ENCODE data around the gene SLC7A10.
A peak's percentile ranks its signal among the peaks of the same experiment; 100 is the strongest.
"Not testable (repeated sequence)": the region's sequence is repeated elsewhere in the genome, so short reads cannot be mapped to it uniquely, and the experiment has no call there.

The SLC7A10 gene

GRCh38 chr19:33227242-33227650, 1.6 kb upstream of the SLC7A10 start:
- Histone ChIP-seq H3K27me3 (ENCODE audit: control insufficient read depth in 1 of 2, insufficient read depth in 2 of 2, low read length in 2 of 2) (peaks cover 33 to 39% of the 10 kb centered on the region in 2 donors), H3K27ac (ENCODE audit: low read length) (no peak overlapping the region), H3K4me3 (ENCODE audit: low read length in 2 of 2) (no peak overlapping the region), H3K9me3 (ENCODE audit: control insufficient read depth in 2 of 2, low read length in 2 of 2) (peaks cover 3 to 8% of the 10 kb centered on the region in 2 donors), H3K9ac (ENCODE audit: low read length in 2 of 2) (no peak overlapping the region), H3K36me3 (ENCODE audit: control insufficient read depth in 2 of 2, insufficient read depth in 2 of 2, low read length in 2 of 2) (no peaks in the 10 kb centered on the region), H3K4me1 (ENCODE audit: control insufficient read depth, insufficient read depth, low read length) (peaks cover 8% of the 10 kb centered on the region)

- H3K9me3 ChIP-seq (ENCODE audit: control insufficient read depth in 2 of 2, low read length in 2 of 2), result peaks cover 3 to 8% of the 10 kb centered on the region in 2 donors
- H3K36me3 ChIP-seq (ENCODE audit: control insufficient read depth in 2 of 2, insufficient read depth in 2 of 2, low read length in 2 of 2), result no peaks in the 10 kb centered on the region
- H3K4me3 ChIP-seq (ENCODE audit: low read length in 2 of 2), result no peak overlapping the region
- H3K4me1 ChIP-seq (ENCODE audit: control insufficient read depth, insufficient read depth, low read length), result peaks cover 8% of the 10 kb centered on the region
- no peak overlapping the region for H3K27ac ChIP-seq (ENCODE audit: low read length)
- no peak overlapping the region for H3K9ac ChIP-seq (ENCODE audit: low read length in 2 of 2)
- H3K27me3 ChIP-seq (ENCODE audit: control insufficient read depth in 1 of 2, insufficient read depth in 2 of 2, low read length in 2 of 2), result peaks cover 34 to 39% of the 10 kb centered on the region in 2 donors
Measured at GRCh38 chr19:33226550-33227241, 1.0 kb upstream of the SLC7A10 start.

- Histone ChIP-seq H3K4me1 (ENCODE audit: control insufficient read depth, insufficient read depth, low read length) (peaks cover 8% of the 10 kb centered on the region), H3K27ac (ENCODE audit: low read length) (no peak overlapping the region), H3K4me3 (ENCODE audit: low read length in 2 of 2) (peak overlapping the region in 1 of 2 donors; percentile 35), H3K9me3 (ENCODE audit: control insufficient read depth in 2 of 2, low read length in 2 of 2) (peaks cover 3 to 8% of the 10 kb centered on the region in 2 donors), H3K9ac (ENCODE audit: low read length in 2 of 2) (no peak overlapping the region), H3K27me3 (ENCODE audit: control insufficient read depth in 1 of 2, insufficient read depth in 2 of 2, low read length in 2 of 2) (peaks cover 36 to 39% of the 10 kb centered on the region in 2 donors), H3K36me3 (ENCODE audit: control insufficient read depth in 2 of 2, insufficient read depth in 2 of 2, low read length in 2 of 2) (no peaks in the 10 kb centered on the region)
Measured at GRCh38 chr19:33224694-33225457, 774 bp downstream of the SLC7A10 start.

- not testable (repeated sequence) for H3K36me3 ChIP-seq (ENCODE audit: control insufficient read depth in 2 of 2, insufficient read depth in 2 of 2, low read length in 2 of 2); H3K27ac ChIP-seq (ENCODE audit: low read length); H3K9ac ChIP-seq (ENCODE audit: low read length in 2 of 2); H3K9me3 ChIP-seq (ENCODE audit: control insufficient read depth in 2 of 2, low read length in 2 of 2); H3K4me3 ChIP-seq (ENCODE audit: low read length in 2 of 2); H3K4me1 ChIP-seq (ENCODE audit: control insufficient read depth, insufficient read depth, low read length)
- peaks cover 32 to 33% of the 10 kb centered on the region in 2 donors for H3K27me3 ChIP-seq (ENCODE audit: control insufficient read depth in 1 of 2, insufficient read depth in 2 of 2, low read length in 2 of 2)
Measured at GRCh38 chr19:33222255-33222654, 3.4 kb downstream of the SLC7A10 start.

- no peak overlapping the region for H3K4me3 ChIP-seq (ENCODE audit: low read length in 2 of 2)
- H3K9ac ChIP-seq (ENCODE audit: low read length in 2 of 2), result no peak overlapping the region
- H3K4me1 ChIP-seq (ENCODE audit: control insufficient read depth, insufficient read depth, low read length), result peaks cover 8% of the 10 kb centered on the region
- no peak overlapping the region for H3K27ac ChIP-seq (ENCODE audit: low read length)
- H3K36me3 ChIP-seq (ENCODE audit: control insufficient read depth in 2 of 2, insufficient read depth in 2 of 2, low read length in 2 of 2), result no peaks in the 10 kb centered on the region
- H3K27me3 ChIP-seq (ENCODE audit: control insufficient read depth in 1 of 2, insufficient read depth in 2 of 2, low read length in 2 of 2), result peaks cover 29% of the 10 kb centered on the region in 2 donors
- H3K9me3 ChIP-seq (ENCODE audit: control insufficient read depth in 2 of 2, low read length in 2 of 2), result no peaks in the 10 kb centered on the region
Measured at GRCh38 chr19:33221638-33222037, 4.0 kb downstream of the SLC7A10 start.

GRCh38 chr19:33220735-33221134, 4.9 kb downstream of the SLC7A10 start:
- Histone ChIP-seq H3K9ac (ENCODE audit: low read length in 2 of 2) (no peak overlapping the region), H3K27ac (ENCODE audit: low read length) (no peak overlapping the region), H3K36me3 (ENCODE audit: control insufficient read depth in 2 of 2, insufficient read depth in 2 of 2, low read length in 2 of 2) (no peaks in the 10 kb centered on the region), H3K27me3 (ENCODE audit: control insufficient read depth in 1 of 2, insufficient read depth in 2 of 2, low read length in 2 of 2) (peaks cover 20 to 22% of the 10 kb centered on the region in 2 donors), H3K9me3 (ENCODE audit: control insufficient read depth in 2 of 2, low read length in 2 of 2) (no peaks in the 10 kb centered on the region), H3K4me1 (ENCODE audit: control insufficient read depth, insufficient read depth, low read length) (peaks cover 8% of the 10 kb centered on the region), H3K4me3 (ENCODE audit: low read length in 2 of 2) (no peak overlapping the region)

GRCh38 chr19:33220115-33220514, 5.5 kb downstream of the SLC7A10 start:
- Histone ChIP-seq H3K27me3 (ENCODE audit: control insufficient read depth in 1 of 2, insufficient read depth in 2 of 2, low read length in 2 of 2) (peaks cover 13 to 20% of the 10 kb centered on the region in 2 donors), H3K36me3 (ENCODE audit: control insufficient read depth in 2 of 2, insufficient read depth in 2 of 2, low read length in 2 of 2) (no peaks in the 10 kb centered on the region), H3K4me3 (ENCODE audit: low read length in 2 of 2) (no peak overlapping the region), H3K9ac (ENCODE audit: low read length in 2 of 2) (no peak overlapping the region), H3K27ac (ENCODE audit: low read length) (no peak overlapping the region), H3K4me1 (ENCODE audit: control insufficient read depth, insufficient read depth, low read length) (peaks cover 3% of the 10 kb centered on the region), H3K9me3 (ENCODE audit: control insufficient read depth in 2 of 2, low read length in 2 of 2) (no peaks in the 10 kb centered on the region)

- no peaks in the 10 kb centered on the region for H3K9me3 ChIP-seq (ENCODE audit: control insufficient read depth in 2 of 2, low read length in 2 of 2)
- H3K9ac ChIP-seq (ENCODE audit: low read length in 2 of 2), result no peak overlapping the region
- no peak overlapping the region for H3K4me3 ChIP-seq (ENCODE audit: low read length in 2 of 2)
- peaks cover 6 to 12% of the 10 kb centered on the region in 2 donors for H3K27me3 ChIP-seq (ENCODE audit: control insufficient read depth in 1 of 2, insufficient read depth in 2 of 2, low read length in 2 of 2)
- H3K36me3 ChIP-seq (ENCODE audit: control insufficient read depth in 2 of 2, insufficient read depth in 2 of 2, low read length in 2 of 2), result no peaks in the 10 kb centered on the region
- no peak overlapping the region for H3K27ac ChIP-seq (ENCODE audit: low read length)
- no peaks in the 10 kb centered on the region for H3K4me1 ChIP-seq (ENCODE audit: control insufficient read depth, insufficient read depth, low read length)
Measured at GRCh38 chr19:33219261-33219815, 6.3 kb downstream of the SLC7A10 start.

GRCh38 chr19:33217881-33218280, 7.8 kb downstream of the SLC7A10 start:
- Histone ChIP-seq H3K36me3 (ENCODE audit: control insufficient read depth in 2 of 2, insufficient read depth in 2 of 2, low read length in 2 of 2) (no peaks in the 10 kb centered on the region), H3K27me3 (ENCODE audit: control insufficient read depth in 1 of 2, insufficient read depth in 2 of 2, low read length in 2 of 2) (peaks cover 4% of the 10 kb centered on the region in 2 donors), H3K9ac (ENCODE audit: low read length in 2 of 2) (no peak overlapping the region), H3K9me3 (ENCODE audit: control insufficient read depth in 2 of 2, low read length in 2 of 2) (no peaks in the 10 kb centered on the region), H3K4me1 (ENCODE audit: control insufficient read depth, insufficient read depth, low read length) (no peaks in the 10 kb centered on the region), H3K4me3 (ENCODE audit: low read length in 2 of 2) (no peak overlapping the region), H3K27ac (ENCODE audit: low read length) (no peak overlapping the region)

- Histone ChIP-seq H3K4me3 (ENCODE audit: low read length in 2 of 2) (no peak overlapping the region), H3K9ac (ENCODE audit: low read length in 2 of 2) (no peak overlapping the region), H3K27me3 (ENCODE audit: control insufficient read depth in 1 of 2, insufficient read depth in 2 of 2, low read length in 2 of 2) (peaks cover 0 to 2% of the 10 kb centered on the region in 2 donors), H3K36me3 (ENCODE audit: control insufficient read depth in 2 of 2, insufficient read depth in 2 of 2, low read length in 2 of 2) (no peaks in the 10 kb centered on the region), H3K4me1 (ENCODE audit: control insufficient read depth, insufficient read depth, low read length) (no peaks in the 10 kb centered on the region), H3K9me3 (ENCODE audit: control insufficient read depth in 2 of 2, low read length in 2 of 2) (no peaks in the 10 kb centered on the region), H3K27ac (ENCODE audit: low read length) (no peak overlapping the region)
Measured at GRCh38 chr19:33216198-33216830, 9.3 kb downstream of the SLC7A10 start.
